ENCODE measurements around the gene MAPK7. TPM values are rescaled to one million over a fixed set of nuclear protein-coding genes. Genes with fewer than 3 reads are reported as not detected.
A peak's percentile ranks its signal among the peaks of the same experiment; 100 is the strongest.

The MAPK7 gene
- total RNA-seq, 1 experiment from 2014 or later: 40.0 TPM

GRCh38 chr17:19337712-19338023, 40.6 kb upstream of the MAPK7 start:
- POLR2A ChIA-PET (ENCODE audit: low non-redundant PET): no interaction called here
- no TSS peak for BruUV-seq (replicated peaks)
- H3K27me3 ChIP-seq (replicated peaks; ENCODE audit: insufficient read depth, low read depth, low read length, poor library complexity): no peaks in the 10 kb centered on the region
- DNase-seq (ENCODE audit: low spot score): no peak
- intact Hi-C loops (cut with micrococcal nuclease; ENCODE audit: unreplicated experiment): no loop called here
- H3K4me3 ChIP-seq (ENCODE audit: low read depth, low read length, poor library complexity, severe bottlenecking): no peak overlapping the region
- H3K4me1 ChIP-seq (ENCODE audit: insufficient read depth, low read length, poor library complexity, severe bottlenecking): no peaks in the 10 kb centered on the region
- no peak overlapping the region for H3K27ac ChIP-seq (ENCODE audit: low read depth, low read length, poor library complexity, severe bottlenecking)
- CTCF ChIA-PET: no interaction called here
- no peaks in the 10 kb centered on the region for H3K9me3 ChIP-seq (ENCODE audit: low read depth, low read length, poor library complexity, severe bottlenecking)
- TF ChIP-seq CTCF (conservative IDR thresholded peaks at IDR 0.05; ENCODE audit: low read depth, low read length) (no peak), EZH2 (IDR thresholded peaks at IDR 0.05; ENCODE audit: borderline replicate concordance, low read depth, low read length, poor library complexity, severe bottlenecking) (no peak)
- H3K36me3 ChIP-seq (ENCODE audit: insufficient read depth, low read length, poor library complexity, severe bottlenecking): no peaks in the 10 kb centered on the region

- ChIA-PET CTCF (interaction anchor here (0.5 to 0.9 kb wide), 3 partner anchors 53 to 424 kb away, joined by 3 to 4 read pairs (median 3); no protein-coding TSS in a partner anchor), POLR2A (ENCODE audit: low non-redundant PET) (no interaction called here)
- no TSS peak for BruUV-seq (replicated peaks)
- Histone ChIP-seq H3K27ac (ENCODE audit: low read depth, low read length, poor library complexity, severe bottlenecking) (no peak overlapping the region), H3K4me3 (ENCODE audit: low read depth, low read length, poor library complexity, severe bottlenecking) (no peak overlapping the region), H3K9me3 (ENCODE audit: low read depth, low read length, poor library complexity, severe bottlenecking) (no peaks in the 10 kb centered on the region), H3K36me3 (ENCODE audit: insufficient read depth, low read length, poor library complexity, severe bottlenecking) (no peaks in the 10 kb centered on the region), H3K4me1 (ENCODE audit: insufficient read depth, low read length, poor library complexity, severe bottlenecking) (no peaks in the 10 kb centered on the region), H3K27me3 (replicated peaks; ENCODE audit: insufficient read depth, low read depth, low read length, poor library complexity) (no peaks in the 10 kb centered on the region)
- TF ChIP-seq EZH2 (IDR thresholded peaks at IDR 0.05; ENCODE audit: borderline replicate concordance, low read depth, low read length, poor library complexity, severe bottlenecking) (no peak), CTCF (conservative IDR thresholded peaks at IDR 0.05; ENCODE audit: low read depth, low read length) (peak; percentile 41; the same call in 1 of the 2 replicates)
- DNase-seq (ENCODE audit: low spot score): no peak
- intact Hi-C loops (cut with micrococcal nuclease; ENCODE audit: unreplicated experiment): no loop called here
Observed at GRCh38 chr17:19338031-19338990, 40.0 kb upstream of the MAPK7 start.

- Histone ChIP-seq H3K9me3 (ENCODE audit: low read depth, low read length, poor library complexity, severe bottlenecking) (no peaks in the 10 kb centered on the region), H3K27me3 (replicated peaks; ENCODE audit: insufficient read depth, low read depth, low read length, poor library complexity) (no peaks in the 10 kb centered on the region), H3K4me3 (ENCODE audit: low read depth, low read length, poor library complexity, severe bottlenecking) (no peak overlapping the region), H3K4me1 (ENCODE audit: insufficient read depth, low read length, poor library complexity, severe bottlenecking) (no peaks in the 10 kb centered on the region), H3K27ac (ENCODE audit: low read depth, low read length, poor library complexity, severe bottlenecking) (peak overlapping the region; percentile 27), H3K36me3 (ENCODE audit: insufficient read depth, low read length, poor library complexity, severe bottlenecking) (no peaks in the 10 kb centered on the region)
- TF ChIP-seq CTCF (conservative IDR thresholded peaks at IDR 0.05; ENCODE audit: low read depth, low read length) (no peak), EZH2 (IDR thresholded peaks at IDR 0.05; ENCODE audit: borderline replicate concordance, low read depth, low read length, poor library complexity, severe bottlenecking) (no peak)
- intact Hi-C loops (cut with micrococcal nuclease; ENCODE audit: unreplicated experiment): no loop called here
- ChIA-PET CTCF (interaction anchor here (0.9 kb wide), 1 partner anchor 54 kb away, joined by 3 read pairs; no protein-coding TSS in a partner anchor), POLR2A (ENCODE audit: low non-redundant PET) (no interaction called here)
- BruUV-seq (replicated peaks): no TSS peak
- DNase-seq (ENCODE audit: low spot score): no peak
Observed at GRCh38 chr17:19339341-19339815, 38.9 kb upstream of the MAPK7 start.
